ENCODE results near the gene EEF1A1.

Gene EEF1A1

GRCh38 chr6:73513496-73513854, 7.4 kb downstream of the EEF1A1 start:
- TF ChIP-seq FOXP2 (optimal IDR thresholded peaks at IDR 0.05; ENCODE audit: borderline replicate concordance, extremely low read depth, extremely low read length, insufficient read depth) (no peak), POLR2AphosphoS5 (IDR thresholded peaks at IDR 0.05; ENCODE audit: low read depth, low read length) (no peak), TAF1 (IDR thresholded peaks at IDR 0.05; ENCODE audit: borderline replicate concordance, insufficient read depth, low read length) (no peak), SIN3A (IDR thresholded peaks at IDR 0.05; ENCODE audit: borderline replicate concordance, insufficient read depth, low read length) (no peak)
- TF ChIP-seq, protein P1, sequence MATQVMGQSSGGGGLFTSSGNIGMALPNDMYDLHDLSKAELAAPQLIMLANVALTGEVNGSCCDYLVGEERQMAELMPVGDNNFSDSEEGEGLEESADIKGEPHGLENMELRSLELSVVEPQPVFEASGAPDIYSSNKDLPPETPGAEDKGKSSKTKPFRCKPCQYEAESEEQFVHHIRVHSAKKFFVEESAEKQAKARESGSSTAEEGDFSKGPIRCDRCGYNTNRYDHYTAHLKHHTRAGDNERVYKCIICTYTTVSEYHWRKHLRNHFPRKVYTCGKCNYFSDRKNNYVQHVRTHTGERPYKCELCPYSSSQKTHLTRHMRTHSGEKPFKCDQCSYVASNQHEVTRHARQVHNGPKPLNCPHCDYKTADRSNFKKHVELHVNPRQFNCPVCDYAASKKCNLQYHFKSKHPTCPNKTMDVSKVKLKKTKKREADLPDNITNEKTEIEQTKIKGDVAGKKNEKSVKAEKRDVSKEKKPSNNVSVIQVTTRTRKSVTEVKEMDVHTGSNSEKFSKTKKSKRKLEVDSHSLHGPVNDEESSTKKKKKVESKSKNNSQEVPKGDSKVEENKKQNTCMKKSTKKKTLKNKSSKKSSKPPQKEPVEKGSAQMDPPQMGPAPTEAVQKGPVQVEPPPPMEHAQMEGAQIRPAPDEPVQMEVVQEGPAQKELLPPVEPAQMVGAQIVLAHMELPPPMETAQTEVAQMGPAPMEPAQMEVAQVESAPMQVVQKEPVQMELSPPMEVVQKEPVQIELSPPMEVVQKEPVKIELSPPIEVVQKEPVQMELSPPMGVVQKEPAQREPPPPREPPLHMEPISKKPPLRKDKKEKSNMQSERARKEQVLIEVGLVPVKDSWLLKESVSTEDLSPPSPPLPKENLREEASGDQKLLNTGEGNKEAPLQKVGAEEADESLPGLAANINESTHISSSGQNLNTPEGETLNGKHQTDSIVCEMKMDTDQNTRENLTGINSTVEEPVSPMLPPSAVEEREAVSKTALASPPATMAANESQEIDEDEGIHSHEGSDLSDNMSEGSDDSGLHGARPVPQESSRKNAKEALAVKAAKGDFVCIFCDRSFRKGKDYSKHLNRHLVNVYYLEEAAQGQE (IDR thresholded peaks at IDR 0.05; ENCODE audit: insufficient read depth in 1 of 2, low read depth in 2 of 2, low read length in 2 of 2), result no peak

DNA sequence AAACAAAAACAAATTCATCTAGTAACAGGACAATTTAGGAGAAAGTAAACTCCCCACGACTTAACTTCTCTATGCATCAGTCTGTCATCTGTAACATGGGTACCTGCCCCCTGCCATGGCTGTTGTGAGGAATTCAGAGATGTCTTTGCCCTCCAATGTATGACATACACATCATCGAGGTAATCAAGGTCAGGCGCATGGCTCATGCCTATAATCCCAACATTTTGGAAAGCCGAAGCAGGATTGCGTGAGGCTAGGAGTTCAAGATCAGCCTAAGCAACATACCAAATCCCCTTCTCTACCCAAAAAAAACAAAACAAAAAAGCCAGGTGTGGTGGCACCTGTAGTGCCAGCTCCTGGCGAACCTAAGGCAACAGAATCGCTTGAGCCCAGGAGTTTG, 9.0 kb downstream of the EEF1A1 start:
- TF ChIP-seq, protein P1 (IDR thresholded peaks at IDR 0.05; ENCODE audit: insufficient read depth in 1 of 2, low read depth in 2 of 2, low read length in 2 of 2), result no peak
- no peak for TF ChIP-seq TAF1 (IDR thresholded peaks at IDR 0.05; ENCODE audit: borderline replicate concordance, insufficient read depth, low read length)
- TF ChIP-seq POLR2AphosphoS5 (IDR thresholded peaks at IDR 0.05; ENCODE audit: low read depth, low read length), result no peak
- no peak for TF ChIP-seq FOXP2 (optimal IDR thresholded peaks at IDR 0.05; ENCODE audit: borderline replicate concordance, extremely low read depth, extremely low read length, insufficient read depth)
- no peak for TF ChIP-seq SIN3A (IDR thresholded peaks at IDR 0.05; ENCODE audit: borderline replicate concordance, insufficient read depth, low read length)

GRCh38 chr6:73509851-73510250, 11.0 kb downstream of the EEF1A1 start:
- TF ChIP-seq SIN3A (IDR thresholded peaks at IDR 0.05; ENCODE audit: borderline replicate concordance, insufficient read depth, low read length), result no peak
- TF ChIP-seq, protein P1 (IDR thresholded peaks at IDR 0.05; ENCODE audit: insufficient read depth in 1 of 2, low read depth in 2 of 2, low read length in 2 of 2), result no peak
- no peak for TF ChIP-seq FOXP2 (optimal IDR thresholded peaks at IDR 0.05; ENCODE audit: borderline replicate concordance, extremely low read depth, extremely low read length, insufficient read depth)
- TF ChIP-seq POLR2AphosphoS5 (IDR thresholded peaks at IDR 0.05; ENCODE audit: low read depth, low read length), result no peak
- TF ChIP-seq TAF1 (IDR thresholded peaks at IDR 0.05; ENCODE audit: borderline replicate concordance, insufficient read depth, low read length), result no peak

GRCh38 chr6:73508776-73509175, 12.1 kb downstream of the EEF1A1 start:
- TF ChIP-seq SIN3A (IDR thresholded peaks at IDR 0.05; ENCODE audit: borderline replicate concordance, insufficient read depth, low read length) (no peak), TAF1 (IDR thresholded peaks at IDR 0.05; ENCODE audit: borderline replicate concordance, insufficient read depth, low read length) (no peak), FOXP2 (optimal IDR thresholded peaks at IDR 0.05; ENCODE audit: borderline replicate concordance, extremely low read depth, extremely low read length, insufficient read depth) (no peak), POLR2AphosphoS5 (IDR thresholded peaks at IDR 0.05; ENCODE audit: low read depth, low read length) (no peak)
- TF ChIP-seq, protein P1 (IDR thresholded peaks at IDR 0.05; ENCODE audit: insufficient read depth in 1 of 2, low read depth in 2 of 2, low read length in 2 of 2), result no peak

- TF ChIP-seq POLR2AphosphoS5 (IDR thresholded peaks at IDR 0.05; ENCODE audit: low read depth, low read length), result no peak
- TF ChIP-seq SIN3A (IDR thresholded peaks at IDR 0.05; ENCODE audit: borderline replicate concordance, insufficient read depth, low read length), result no peak
- TF ChIP-seq, protein P1 (IDR thresholded peaks at IDR 0.05; ENCODE audit: insufficient read depth in 1 of 2, low read depth in 2 of 2, low read length in 2 of 2), result no peak
- no peak for TF ChIP-seq TAF1 (IDR thresholded peaks at IDR 0.05; ENCODE audit: borderline replicate concordance, insufficient read depth, low read length)
- no peak for TF ChIP-seq FOXP2 (optimal IDR thresholded peaks at IDR 0.05; ENCODE audit: borderline replicate concordance, extremely low read depth, extremely low read length, insufficient read depth)
Observed at GRCh38 chr6:73506246-73506645, 14.6 kb downstream of the EEF1A1 start.

Data from PFSK-1 (cell line).